ENCODE measurements around the gene INIP. TPM values are rescaled to one million over a fixed set of nuclear protein-coding genes. Genes with fewer than 3 reads are reported as not detected.

The INIP gene
- total RNA-seq, 2 donors from 2014 or later = 12.6 to 16.2 TPM

GRCh38 chr9:112750764-112751055 lies 32.8 kb upstream of the INIP start:
- H3K36me3 ChIP-seq = no peaks in the 10 kb centered on the region
- H3K4me1 ChIP-seq = peaks cover 0 to 38% of the 10 kb centered on the region in 2 donors
- H3K27ac ChIP-seq = peak overlapping the region; percentile 86
- no peak for TF ChIP-seq CTCF (IDR thresholded peaks at IDR 0.05)
- no peaks in the 10 kb centered on the region for H3K9me3 ChIP-seq
- no peaks in the 10 kb centered on the region for H3K27me3 ChIP-seq
- H3K4me3 ChIP-seq = peak overlapping the region; percentile 94 to 97
- no peak for DNase-seq (ENCODE audit: low spot score)

GRCh38 chr9:112750016-112750763 lies 32.3 kb upstream of the INIP start, which contains the start of gene SNX30:
SNX30 (plus strand) TSS chr9:112750760; CDS start chr9:112751002, 242 bp downstream.
- Histone ChIP-seq H3K27me3 (no peaks in the 10 kb centered on the region), H3K4me1 (peaks cover 0 to 33% of the 10 kb centered on the region in 2 donors), H3K9me3 (no peaks in the 10 kb centered on the region), H3K4me3 (peak within 1 kb of the TSS; percentile 94 to 97), H3K36me3 (no peaks in the 10 kb centered on the region), H3K27ac (peak within 1 kb of the TSS; percentile 86)
- DNase-seq (ENCODE audit: low spot score) = peak; percentile 92
- peak in 1 of 2 donors; percentile 37 for TF ChIP-seq CTCF (IDR thresholded peaks at IDR 0.05)

- Histone ChIP-seq H3K4me1 (peaks cover 0 to 14% of the 10 kb centered on the region in 2 donors), H3K4me3 (no peak overlapping the region), H3K9me3 (no peaks in the 10 kb centered on the region), H3K36me3 (no peaks in the 10 kb centered on the region), H3K27me3 (no peaks in the 10 kb centered on the region), H3K27ac (no peak overlapping the region)
- no peak for DNase-seq (ENCODE audit: low spot score)
- TF ChIP-seq CTCF (IDR thresholded peaks at IDR 0.05) = no peak
These were observed 29.2 kb upstream of the INIP start for GRCh38 chr9:112747094-112747493.

- no peaks in the 10 kb centered on the region for H3K4me1 ChIP-seq
- no peaks in the 10 kb centered on the region for H3K36me3 ChIP-seq
- no peaks in the 10 kb centered on the region for H3K27me3 ChIP-seq
- no peak overlapping the region for H3K4me3 ChIP-seq
- no peak for TF ChIP-seq CTCF (IDR thresholded peaks at IDR 0.05)
- no peak for DNase-seq (ENCODE audit: low spot score)
- H3K9me3 ChIP-seq = no peaks in the 10 kb centered on the region
- H3K27ac ChIP-seq = no peak overlapping the region
These were observed 26.3 kb upstream of the INIP start for GRCh38 chr9:112744177-112744576.

GRCh38 chr9:112743216-112743836 lies 25.4 kb upstream of the INIP start:
- no peak for DNase-seq (ENCODE audit: low spot score)
- TF ChIP-seq CTCF (IDR thresholded peaks at IDR 0.05) = no peak
- no peak overlapping the region for H3K27ac ChIP-seq
- H3K4me1 ChIP-seq = no peaks in the 10 kb centered on the region
- no peaks in the 10 kb centered on the region for H3K9me3 ChIP-seq
- no peaks in the 10 kb centered on the region for H3K36me3 ChIP-seq
- no peaks in the 10 kb centered on the region for H3K27me3 ChIP-seq
- H3K4me3 ChIP-seq = no peak overlapping the region
